Measurements from ENCODE around the gene MILR1. TPM values are rescaled to one million over a fixed set of nuclear protein-coding genes. Genes with fewer than 3 reads are reported as not detected.
A peak's percentile ranks its signal among the peaks of the same experiment; 100 is the strongest.
"Not testable (repeated sequence)": the region's sequence is repeated elsewhere in the genome, so short reads cannot be mapped to it uniquely, and the experiment has no call there.

MILR1 gene
- total RNA-seq, 1 donor from 2014 or later: not detected

- Mint-ChIP-seq H3K4me3 (ENCODE audit: unreplicated experiment) (no peak overlapping the region), H3K4me1 (ENCODE audit: unreplicated experiment) (peaks cover 25% of the 10 kb centered on the region), H3K27me3 (ENCODE audit: unreplicated experiment) (no peaks in the 10 kb centered on the region), H3K27ac (ENCODE audit: unreplicated experiment) (no peak overlapping the region), H3K36me3 (ENCODE audit: unreplicated experiment) (peaks cover 26% of the 10 kb centered on the region), H3K9me3 (ENCODE audit: unreplicated experiment) (no peaks in the 10 kb centered on the region)
- no peak for DNase-seq (ENCODE audit: extremely low spot score, unreplicated experiment)
- no peak for TF ChIP-seq CTCF (IDR thresholded peaks at IDR 0.05)
These were observed 43.1 kb downstream of the MILR1 start for GRCh38 chr17:64491994-64492393.

GRCh38 chr17:64492481-64493109 is 43.7 kb downstream of the MILR1 start:
- Mint-ChIP-seq H3K9me3 (ENCODE audit: unreplicated experiment) (no peaks in the 10 kb centered on the region), H3K4me1 (ENCODE audit: unreplicated experiment) (peaks cover 31% of the 10 kb centered on the region), H3K36me3 (ENCODE audit: unreplicated experiment) (peaks cover 24% of the 10 kb centered on the region), H3K4me3 (ENCODE audit: unreplicated experiment) (no peak overlapping the region), H3K27ac (ENCODE audit: unreplicated experiment) (no peak overlapping the region), H3K27me3 (ENCODE audit: unreplicated experiment) (no peaks in the 10 kb centered on the region)
- peak; percentile 47 for TF ChIP-seq CTCF (IDR thresholded peaks at IDR 0.05)
- DNase-seq (ENCODE audit: extremely low spot score, unreplicated experiment): no peak

GRCh38 chr17:64494121-64494520 is 45.2 kb downstream of the MILR1 start:
- H3K36me3 Mint-ChIP-seq (ENCODE audit: unreplicated experiment): peaks cover 24% of the 10 kb centered on the region
- no peaks in the 10 kb centered on the region for H3K27me3 Mint-ChIP-seq (ENCODE audit: unreplicated experiment)
- H3K4me1 Mint-ChIP-seq (ENCODE audit: unreplicated experiment): peaks cover 42% of the 10 kb centered on the region
- TF ChIP-seq CTCF (IDR thresholded peaks at IDR 0.05): no peak
- H3K4me3 Mint-ChIP-seq (ENCODE audit: unreplicated experiment): no peak overlapping the region
- H3K27ac Mint-ChIP-seq (ENCODE audit: unreplicated experiment): no peak overlapping the region
- no peaks in the 10 kb centered on the region for H3K9me3 Mint-ChIP-seq (ENCODE audit: unreplicated experiment)
- DNase-seq (ENCODE audit: extremely low spot score, unreplicated experiment): no peak

GRCh38 chr17:64495300-64495699 is 46.4 kb downstream of the MILR1 start:
- H3K27me3 Mint-ChIP-seq (ENCODE audit: unreplicated experiment); H3K9me3 Mint-ChIP-seq (ENCODE audit: unreplicated experiment); H3K27ac Mint-ChIP-seq (ENCODE audit: unreplicated experiment); DNase-seq (ENCODE audit: extremely low spot score, unreplicated experiment): not testable (repeated sequence)
- Mint-ChIP-seq H3K36me3 (ENCODE audit: unreplicated experiment) (peaks cover 33% of the 10 kb centered on the region), H3K4me3 (ENCODE audit: unreplicated experiment) (peak overlapping the region; percentile 10), H3K4me1 (ENCODE audit: unreplicated experiment) (peaks cover 48% of the 10 kb centered on the region)

- TF ChIP-seq CTCF (IDR thresholded peaks at IDR 0.05): no peak
- Mint-ChIP-seq H3K4me3 (ENCODE audit: unreplicated experiment) (peak overlapping the region; percentile 99), H3K27ac (ENCODE audit: unreplicated experiment) (peak overlapping the region; percentile 93), H3K4me1 (ENCODE audit: unreplicated experiment) (peaks cover 54% of the 10 kb centered on the region), H3K36me3 (ENCODE audit: unreplicated experiment) (peaks cover 41% of the 10 kb centered on the region), H3K27me3 (ENCODE audit: unreplicated experiment) (no peaks in the 10 kb centered on the region), H3K9me3 (ENCODE audit: unreplicated experiment) (no peaks in the 10 kb centered on the region)
- no peak for DNase-seq (ENCODE audit: extremely low spot score, unreplicated experiment)
These were observed 47.5 kb downstream of the MILR1 start for GRCh38 chr17:64496348-64496785.
